Measurements from ENCODE around the gene TFG.

GRCh38 chr3:100775226-100775625 lies 65.9 kb downstream of the TFG start:
- TF ChIP-seq CTCF (IDR thresholded peaks at IDR 0.05) (no peak), POLR2A (IDR thresholded peaks at IDR 0.05) (no peak)

Data from uterus (tissue), 2 donors.